ENCODE results near the gene SPNS2. TPM values are rescaled to one million over a fixed set of nuclear protein-coding genes. Genes with fewer than 3 reads are reported as not detected.

The SPNS2 gene
- polyA plus RNA-seq, 1 donor (not counting 4 experiments of a cell fraction or from before 2014, with no cell fraction given): 0.10 TPM

- Histone ChIP-seq H3K79me2 (ENCODE audit: control insufficient read depth, insufficient read depth, low read length) (no peaks in the 10 kb centered on the region), H3K36me3 (ENCODE audit: control insufficient read depth in 2 of 2, extremely low read depth in 1 of 2, insufficient read depth in 2 of 2, low read length in 2 of 2) (no peaks in the 10 kb centered on the region), H2AFZ (ENCODE audit: control insufficient read depth, low read length) (no peak overlapping the region), H3K4me2 (ENCODE audit: control insufficient read depth, extremely low read depth, insufficient read depth, low read depth, low read length) (no peak overlapping the region), H3K9ac (ENCODE audit: control insufficient read depth, extremely low read depth, insufficient read depth, low read length) (no peak overlapping the region), H3K27me3 (ENCODE audit: control insufficient read depth, extremely low read depth, insufficient read depth, low read length) (peaks cover 20% of the 10 kb centered on the region), H3K9me3 (ENCODE audit: control insufficient read depth, low read depth, low read length) (no peaks in the 10 kb centered on the region), H3K4me1 (ENCODE audit: control insufficient read depth, extremely low read depth, insufficient read depth, low read length) (no peaks in the 10 kb centered on the region), H3K27ac (ENCODE audit: control insufficient read depth, insufficient read depth, low read length) (no peak overlapping the region), H3K9me1 (ENCODE audit: control insufficient read depth, extremely low read depth, insufficient read depth, low read length) (no peaks in the 10 kb centered on the region), H3K4me3 (ENCODE audit: control insufficient read depth in 2 of 3, extremely low read depth in 1 of 3, insufficient read depth in 2 of 3, low read depth in 1 of 3, low read length in 3 of 3) (no peak overlapping the region), H4K20me1 (ENCODE audit: control insufficient read depth, extremely low read depth, insufficient read depth, low read length) (no peaks in the 10 kb centered on the region)
- DNase-seq (ENCODE audit: low read depth, low spot score) (no peak), FAIRE-seq (no peak)
- dilution Hi-C loops (cut with MboI; ENCODE audit: extremely low pct_ligation_motif_present, low sequenced_read_pairs): no loop called here
- TF ChIP-seq EZH2 (IDR thresholded peaks at IDR 0.05; ENCODE audit: low read length) (no peak), CTCF (optimal IDR thresholded peaks at IDR 0.05 in 1 of 3, IDR thresholded peaks at IDR 0.05 in 1 of 3, conservative IDR thresholded peaks at IDR 0.05 in 1 of 3; ENCODE audit: extremely low read depth in 1 of 3, insufficient read depth in 2 of 3, low read length in 3 of 3) (no peak)
These were observed 28.5 kb downstream of the SPNS2 start for GRCh38 chr17:4527134-4527533.

GRCh38 chr17:4527566-4528125 lies 29.0 kb downstream of the SPNS2 start:
- Histone ChIP-seq H3K27me3 (ENCODE audit: control insufficient read depth, extremely low read depth, insufficient read depth, low read length) (peaks cover 25% of the 10 kb centered on the region), H3K4me2 (ENCODE audit: control insufficient read depth, extremely low read depth, insufficient read depth, low read depth, low read length) (no peak overlapping the region), H4K20me1 (ENCODE audit: control insufficient read depth, extremely low read depth, insufficient read depth, low read length) (no peaks in the 10 kb centered on the region), H2AFZ (ENCODE audit: control insufficient read depth, low read length) (no peak overlapping the region), H3K9me3 (ENCODE audit: control insufficient read depth, low read depth, low read length) (no peaks in the 10 kb centered on the region), H3K79me2 (ENCODE audit: control insufficient read depth, insufficient read depth, low read length) (no peaks in the 10 kb centered on the region), H3K9ac (ENCODE audit: control insufficient read depth, extremely low read depth, insufficient read depth, low read length) (no peak overlapping the region), H3K4me3 (ENCODE audit: control insufficient read depth in 2 of 3, extremely low read depth in 1 of 3, insufficient read depth in 2 of 3, low read depth in 1 of 3, low read length in 3 of 3) (no peak overlapping the region), H3K27ac (ENCODE audit: control insufficient read depth, insufficient read depth, low read length) (no peak overlapping the region), H3K9me1 (ENCODE audit: control insufficient read depth, extremely low read depth, insufficient read depth, low read length) (no peaks in the 10 kb centered on the region), H3K36me3 (ENCODE audit: control insufficient read depth in 2 of 2, extremely low read depth in 1 of 2, insufficient read depth in 2 of 2, low read length in 2 of 2) (no peaks in the 10 kb centered on the region), H3K4me1 (ENCODE audit: control insufficient read depth, extremely low read depth, insufficient read depth, low read length) (no peaks in the 10 kb centered on the region)
- FAIRE-seq (no peak), DNase-seq (ENCODE audit: low read depth, low spot score) (no peak)
- dilution Hi-C loops (cut with MboI; ENCODE audit: extremely low pct_ligation_motif_present, low sequenced_read_pairs): no loop called here
- TF ChIP-seq EZH2 (IDR thresholded peaks at IDR 0.05; ENCODE audit: low read length) (no peak), CTCF (optimal IDR thresholded peaks at IDR 0.05 in 1 of 3, IDR thresholded peaks at IDR 0.05 in 1 of 3, conservative IDR thresholded peaks at IDR 0.05 in 1 of 3; ENCODE audit: extremely low read depth in 1 of 3, insufficient read depth in 2 of 3, low read length in 3 of 3) (no peak)
